H9 (cell line): ENCODE data around the gene MSLN. TPM values are rescaled to one million over a fixed set of nuclear protein-coding genes. Genes with fewer than 3 reads are reported as not detected.

Experiments used
- DNase-seq: peaks from one replicate; pipeline ENCODE4 v3.0.0-alpha.2; 2017
- H2AFZ ChIP-seq: one replicate; pipeline ENCODE4 v1.6.1; 2013; ENCODE audit warnings: mild to moderate bottlenecking, low read length, control low read depth, moderate library complexity
- H2AK5ac ChIP-seq: 2 replicates; pipeline ENCODE4 v1.6.1; 2013; ENCODE audit warnings: low read length, control low read depth, mixed read lengths; ENCODE audit not compliant: insufficient read length
- H2BK120ac ChIP-seq: one replicate; pipeline ENCODE4 v1.6.1; 2013; ENCODE audit warnings: low read depth, mild to moderate bottlenecking, low read length, control low read depth, inconsistent platforms; ENCODE audit not compliant: poor library complexity, severe bottlenecking
- H2BK12ac ChIP-seq: 2 replicates; pipeline ENCODE4 v1.6.1; 2013; ENCODE audit warnings: low read length, control low read depth, mixed read lengths, low read depth; ENCODE audit not compliant: insufficient read length
- H2BK15ac ChIP-seq: 2 replicates; pipeline ENCODE4 v1.6.1; 2013; ENCODE audit warnings: low read depth, low read length, control low read depth
- H2BK20ac ChIP-seq: one replicate; pipeline ENCODE4 v1.6.1; 2013; ENCODE audit warnings: low read depth, mild to moderate bottlenecking, low read length, control low read depth, inconsistent platforms; ENCODE audit not compliant: poor library complexity, severe bottlenecking
- H2BK5ac ChIP-seq: 2 replicates; pipeline ENCODE4 v1.6.1; 2013; ENCODE audit warnings: low read length, control low read depth, mixed read lengths; ENCODE audit not compliant: insufficient read length
- H3K14ac ChIP-seq: 2 replicates; pipeline ENCODE4 v1.6.1; 2013; ENCODE audit warnings: low read length, control low read depth; ENCODE audit not compliant: insufficient read depth
- H3K18ac ChIP-seq: 2 replicates; pipeline ENCODE4 v1.6.1; 2013; ENCODE audit warnings: low read depth, mild to moderate bottlenecking, mixed read lengths, low read length, control low read depth; ENCODE audit not compliant: insufficient read length
- H3K23ac ChIP-seq: 2 replicates; pipeline ENCODE4 v1.6.1; 2013; ENCODE audit warnings: low read length, control low read depth, mixed read lengths, low read depth; ENCODE audit not compliant: insufficient read length
- H3K23me2 ChIP-seq: 2 replicates; pipeline ENCODE4 v1.6.1; 2013; ENCODE audit warnings: low read depth, mild to moderate bottlenecking, mixed read lengths, low read length, control low read depth; ENCODE audit not compliant: insufficient read length, poor library complexity, severe bottlenecking
- H3K27ac ChIP-seq: 2 replicates; pipeline ENCODE4 v1.5.1; 2013; ENCODE audit warnings: low read length, control low read depth, mixed read lengths, low read depth; ENCODE audit not compliant: insufficient read length
- H3K27me3 ChIP-seq: 2 replicates; pipeline ENCODE4 v1.6.1; 2013; ENCODE audit warnings: low read length, control low read depth, inconsistent platforms; ENCODE audit not compliant: insufficient read depth
- H3K4ac ChIP-seq: 2 replicates; pipeline ENCODE4 v1.6.1; 2013; ENCODE audit warnings: low read depth, mild to moderate bottlenecking, control low read depth, inconsistent platforms, low read length, moderate library complexity
- H3K4me1 ChIP-seq: 2 replicates; pipeline ENCODE4 v1.6.1; 2013; ENCODE audit warnings: low read length, control low read depth, inconsistent platforms; ENCODE audit not compliant: insufficient read depth
- H3K4me2 ChIP-seq: 2 replicates; pipeline ENCODE4 v1.6.1; 2013; ENCODE audit warnings: low read length, control low read depth, mixed read lengths; ENCODE audit not compliant: insufficient read length, insufficient read depth
- H3K56ac ChIP-seq: 2 replicates; pipeline ENCODE4 v1.6.1; 2013; ENCODE audit warnings: low read depth, mild to moderate bottlenecking, mixed read lengths, low read length, control low read depth; ENCODE audit not compliant: insufficient read length
- H3K79me1 ChIP-seq: 2 replicates; pipeline ENCODE4 v1.6.1; 2013; ENCODE audit warnings: low read depth, mild to moderate bottlenecking, moderate library complexity, low read length, control low read depth, inconsistent platforms; ENCODE audit not compliant: insufficient read depth, poor library complexity, severe bottlenecking
- H3K79me2 ChIP-seq: 2 replicates; pipeline ENCODE4 v1.6.1; 2013; ENCODE audit warnings: low read length, control low read depth, inconsistent platforms; ENCODE audit not compliant: insufficient read depth
- H3K9ac ChIP-seq: 2 replicates; pipeline ENCODE4 v1.6.1; 2013; ENCODE audit warnings: low read length, control low read depth, mixed read lengths; ENCODE audit not compliant: insufficient read length; ENCODE audit errors: extremely low read depth
- H3K9me3 ChIP-seq: one replicate; pipeline ENCODE4 v1.6.1; 2013; ENCODE audit warnings: low read depth, low read length, inconsistent platforms; ENCODE audit not compliant: control insufficient read depth
- H3T11ph ChIP-seq: one replicate; pipeline ENCODE4 v1.6.1; 2013; ENCODE audit warnings: mild to moderate bottlenecking, low read length, control low read depth, inconsistent platforms
- H4K20me1 ChIP-seq: one replicate; pipeline ENCODE4 v1.6.1; 2013; ENCODE audit not compliant: control insufficient read depth, insufficient read length, insufficient read depth
- H4K5ac ChIP-seq: 2 replicates; pipeline ENCODE4 v1.6.1; 2013; ENCODE audit warnings: low read depth, mild to moderate bottlenecking, mixed read lengths, low read length, control low read depth; ENCODE audit not compliant: insufficient read length
- H4K8ac ChIP-seq: replicated peaks from 2 replicates; pipeline ENCODE4 v1.6.1; 2013; ENCODE audit warnings: low read length, control low read depth, mixed read lengths, low read depth; ENCODE audit not compliant: insufficient read length
- H4K91ac ChIP-seq: 2 replicates; pipeline ENCODE4 v1.6.1; 2013; ENCODE audit warnings: low read depth, mild to moderate bottlenecking, moderate library complexity, mixed read lengths, low read length, control low read depth; ENCODE audit not compliant: insufficient read length
- H3K27ac Mint-ChIP-seq, 3 experiments: 2 replicates in 2 of 3; 3 replicates in 1 of 3; pipeline ENCODE4 v1.8.0; 2020 to 2021; ENCODE audit warnings: mixed read lengths in 3 of 3, mild to moderate bottlenecking in 1 of 3, moderate library complexity in 1 of 3
- H3K27me3 Mint-ChIP-seq: 2 replicates; pipeline ENCODE4 v1.8.0; 2021; ENCODE audit warnings: low read depth, mild to moderate bottlenecking, moderate library complexity, mixed read lengths
- H3K36me3 Mint-ChIP-seq, 3 experiments: 2 replicates in 2 of 3; 3 replicates in 1 of 3; pipeline ENCODE4 v1.8.0; 2020 to 2021; ENCODE audit warnings: low read depth in 3 of 3, mixed read lengths in 3 of 3; ENCODE audit not compliant: insufficient read depth in 1 of 3
- H3K4me1 Mint-ChIP-seq, 2 experiments: 2 replicates each; pipeline ENCODE4 v1.8.0; 2020; ENCODE audit warnings: mixed read lengths in 2 of 2
- H3K4me3 Mint-ChIP-seq, 2 experiments: 2 replicates in 1 of 2; 3 replicates in 1 of 2; pipeline ENCODE4 v1.8.0; 2020 to 2021; ENCODE audit warnings: mild to moderate bottlenecking in 2 of 2, mixed read lengths in 2 of 2, moderate library complexity in 1 of 2
- H3K9me3 Mint-ChIP-seq, 2 experiments: 2 replicates in 1 of 2; 3 replicates in 1 of 2; pipeline ENCODE4 v1.8.0; 2020; ENCODE audit warnings: mild to moderate bottlenecking in 2 of 2, mixed read lengths in 2 of 2, moderate library complexity in 1 of 2
- CTCF ChIP-seq: fragments of 200-600 bp; sonication (generic); conservative IDR thresholded peaks from 3 replicates; pipeline ENCODE4 v1.8.0; 2021; ENCODE audit warnings: antibody characterized with exemption, mild to moderate bottlenecking
- WGBS: extraction: QIAGEN DNeasy Blood & Tissue Kit; methylation state at CpG from one replicate; pipeline ENCODE4 v1.1.7; 2013; ENCODE audit warnings: missing lambda C conversion rate, low lambda C conversion rate, mixed read lengths; ENCODE audit not compliant: insufficient read length; ENCODE audit errors: extremely low coverage; 5-methylcytosine and 5-hydroxymethylcytosine counted together
- total RNA-seq: library from RNA; stranded (reverse); gene quantifications from 2 replicates; pipeline ENCODE4 v1.2.1, GENCODE V29; 2021

MSLN gene
- total RNA-seq, 1 experiment from 2014 or later: 0.22 TPM

GRCh38 chr16:813204-813915, 52.8 kb downstream of the MSLN start:
- no peak overlapping the region for H3K56ac ChIP-seq
- no peaks in the 10 kb centered on the region; the same call in 1 of the 2 replicates for H3K4me1 ChIP-seq
- Mint-ChIP-seq H3K4me3 (peak overlapping the region; percentile 32 to 50; a peak in 3 of 5 replicates), H3K9me3 (peaks cover 0 to 6% of the 10 kb centered on the region in 2 experiments; a peak in 1 of 5 replicates), H3K4me1 (peaks cover 0 to 5% of the 10 kb centered on the region in 2 experiments; a peak in 2 of 4 replicates), H3K27ac (no peak overlapping the region), H3K36me3 (no peaks in the 10 kb centered on the region), H3K27me3 (peaks cover 47% of the 10 kb centered on the region)
- no peak overlapping the region for H3K23ac ChIP-seq
- no peaks in the 10 kb centered on the region; the same call in 1 of the 2 replicates for H3K27me3 ChIP-seq
- no peak overlapping the region for H2BK12ac ChIP-seq
- no peak overlapping the region for H3K18ac ChIP-seq
- H3K4me2 ChIP-seq: peak overlapping the region; percentile 56
- no peak overlapping the region for H3K4ac ChIP-seq
- H2AK5ac ChIP-seq: no peak overlapping the region
- H4K8ac ChIP-seq: no peak overlapping the region
- H2BK20ac ChIP-seq: no peak overlapping the region
- no peak overlapping the region; the same call in 1 of the 2 replicates for H3K14ac ChIP-seq
- no peak overlapping the region for H2BK120ac ChIP-seq
- no peak overlapping the region for H4K5ac ChIP-seq
- H3K9ac ChIP-seq: no peak overlapping the region
- H3K9me3 ChIP-seq: no peaks in the 10 kb centered on the region
- no peak overlapping the region for H3T11ph ChIP-seq
- H4K20me1 ChIP-seq: no peaks in the 10 kb centered on the region
- H3K79me2 ChIP-seq: no peaks in the 10 kb centered on the region
- WGBS: no CpG with 5 or more reads among the region's 67 CpGs
- no peak overlapping the region for H2AFZ ChIP-seq
- no peak overlapping the region for H3K27ac ChIP-seq
- peaks cover 8% of the 10 kb centered on the region for H3K23me2 ChIP-seq
- TF ChIP-seq CTCF: peak; percentile 88
- H2BK5ac ChIP-seq: no peak overlapping the region
- H2BK15ac ChIP-seq: peak overlapping the region; percentile 10; the same call in 1 of the 2 replicates
- no peaks in the 10 kb centered on the region for H3K79me1 ChIP-seq
- no peak overlapping the region for H4K91ac ChIP-seq
- DNase-seq: peak; percentile 78
